ENCODE results near the gene FAF1. TPM values are rescaled to one million over a fixed set of nuclear protein-coding genes. Genes with fewer than 3 reads are reported as not detected.
"Not testable (repeated sequence)": the region's sequence is repeated elsewhere in the genome, so short reads cannot be mapped to it uniquely, and the experiment has no call there.

The FAF1 gene
- total and polyA plus RNA-seq, 4 donors = 27.2 to 51.6 (median 37.1) TPM

- no peak overlapping the region for H3K4me3 ChIP-seq
- no peaks in the 10 kb centered on the region for H3K9me3 ChIP-seq (ENCODE audit: control insufficient read depth in 4 of 4, insufficient read depth in 3 of 4, low read length in 3 of 4)
- DNase-seq (no peak), ATAC-seq (ENCODE audit: insufficient read depth, low FRiP score) (no peak)
- no peaks in the 10 kb centered on the region for H3K27me3 ChIP-seq (ENCODE audit: control insufficient read depth in 3 of 3, insufficient read depth in 3 of 3, low read length in 2 of 3)
- no peak for TF ChIP-seq CTCF (IDR thresholded peaks at IDR 0.05; ENCODE audit: control extremely low read depth, extremely low read depth)
- 95 to 96% methylated on average over 1 of the region's 1 CpG for WGBS, 2 donors
- peaks cover 0 to 1% (median 0%) of the 10 kb centered on the region in 4 donors for H3K36me3 ChIP-seq (ENCODE audit: control insufficient read depth in 4 of 4, insufficient read depth in 4 of 4, low read length in 4 of 4)
- no peaks in the 10 kb centered on the region for H3K4me1 ChIP-seq (ENCODE audit: control insufficient read depth in 5 of 5, insufficient read depth in 5 of 5, low read length in 5 of 5)
- H3K9ac ChIP-seq (ENCODE audit: insufficient read depth in 1 of 2, low read length in 2 of 2) = no peak overlapping the region
- no peak overlapping the region for H3K27ac ChIP-seq (ENCODE audit: low read depth in 1 of 2, low read length in 1 of 2)
Observed at GRCh38 chr1:50717327-50717726, 242.7 kb downstream of the FAF1 start.

GRCh38 chr1:50716455-50716854 lies 243.6 kb downstream of the FAF1 start:
- not testable (repeated sequence) for H3K27me3 ChIP-seq (ENCODE audit: control insufficient read depth in 3 of 3, insufficient read depth in 3 of 3, low read length in 2 of 3); DNase-seq; H3K9ac ChIP-seq (ENCODE audit: insufficient read depth in 1 of 2, low read length in 2 of 2); H3K4me3 ChIP-seq; H3K27ac ChIP-seq (ENCODE audit: low read depth in 1 of 2, low read length in 1 of 2); H3K9me3 ChIP-seq (ENCODE audit: control insufficient read depth in 4 of 4, insufficient read depth in 3 of 4, low read length in 3 of 4); H3K4me1 ChIP-seq (ENCODE audit: control insufficient read depth in 5 of 5, insufficient read depth in 5 of 5, low read length in 5 of 5); ATAC-seq (ENCODE audit: insufficient read depth, low FRiP score); H3K36me3 ChIP-seq (ENCODE audit: control insufficient read depth in 4 of 4, insufficient read depth in 4 of 4, low read length in 4 of 4)
- WGBS, 2 donors = 96% methylated on average over 7 of the region's 7 CpGs

GRCh38 chr1:50710099-50710498 lies 250.0 kb downstream of the FAF1 start:
- ATAC-seq (ENCODE audit: insufficient read depth, low FRiP score) (no peak), DNase-seq (peak in 1 of 3 donors; percentile 63)
- Histone ChIP-seq H3K9ac (ENCODE audit: insufficient read depth in 1 of 2, low read length in 2 of 2) (no peak overlapping the region), H3K36me3 (ENCODE audit: control insufficient read depth in 4 of 4, insufficient read depth in 4 of 4, low read length in 4 of 4) (peaks cover 0 to 1% (median 0%) of the 10 kb centered on the region in 4 donors), H3K4me1 (ENCODE audit: control insufficient read depth in 5 of 5, insufficient read depth in 5 of 5, low read length in 5 of 5) (peaks cover 0 to 6% (median 0%) of the 10 kb centered on the region in 5 donors), H3K27ac (ENCODE audit: low read depth in 1 of 2, low read length in 1 of 2) (no peak overlapping the region), H3K27me3 (ENCODE audit: control insufficient read depth in 3 of 3, insufficient read depth in 3 of 3, low read length in 2 of 3) (no peaks in the 10 kb centered on the region), H3K4me3 (no peak overlapping the region), H3K9me3 (ENCODE audit: control insufficient read depth in 4 of 4, insufficient read depth in 3 of 4, low read length in 3 of 4) (no peaks in the 10 kb centered on the region)
- 74 to 86% methylated on average over 3 of the region's 3 CpGs for WGBS, 2 donors
- no peak for TF ChIP-seq CTCF (IDR thresholded peaks at IDR 0.05; ENCODE audit: control extremely low read depth, extremely low read depth)

- no peak for DNase-seq
- Histone ChIP-seq H3K4me1 (ENCODE audit: control insufficient read depth in 5 of 5, insufficient read depth in 5 of 5, low read length in 5 of 5) (peaks cover 0 to 6% (median 0%) of the 10 kb centered on the region in 5 donors), H3K9ac (ENCODE audit: insufficient read depth in 1 of 2, low read length in 2 of 2) (no peak overlapping the region), H3K9me3 (ENCODE audit: control insufficient read depth in 4 of 4, insufficient read depth in 3 of 4, low read length in 3 of 4) (no peaks in the 10 kb centered on the region), H3K27me3 (ENCODE audit: control insufficient read depth in 3 of 3, insufficient read depth in 3 of 3, low read length in 2 of 3) (no peaks in the 10 kb centered on the region), H3K36me3 (ENCODE audit: control insufficient read depth in 4 of 4, insufficient read depth in 4 of 4, low read length in 4 of 4) (peaks cover 0 to 1% (median 0%) of the 10 kb centered on the region in 4 donors), H3K4me3 (no peak overlapping the region), H3K27ac (ENCODE audit: low read depth in 1 of 2, low read length in 1 of 2) (no peak overlapping the region)
- no peak for ATAC-seq (ENCODE audit: insufficient read depth, low FRiP score)
- 92 to 95% methylated on average over 7 of the region's 7 CpGs for WGBS, 2 donors
- no peak for TF ChIP-seq CTCF (IDR thresholded peaks at IDR 0.05; ENCODE audit: control extremely low read depth, extremely low read depth)
Observed at GRCh38 chr1:50707824-50708223, 252.2 kb downstream of the FAF1 start.
